Bronchial smooth muscle cell (primary cell): Measurements from ENCODE around the gene IFI27. TPM values are rescaled to one million over a fixed set of nuclear protein-coding genes. Genes with fewer than 3 reads are reported as not detected.

Experiments used
- total RNA-seq: library from RNA; depleted of rRNA; stranded (reverse); fragments of >200 nt; gene quantifications from 2 replicates; pipeline ENCODE4 v1.2.1, GENCODE V29; 2014

IFI27 gene
- 11.0 and 13.4 TPM in 2 replicates for total RNA-seq

DNA sequence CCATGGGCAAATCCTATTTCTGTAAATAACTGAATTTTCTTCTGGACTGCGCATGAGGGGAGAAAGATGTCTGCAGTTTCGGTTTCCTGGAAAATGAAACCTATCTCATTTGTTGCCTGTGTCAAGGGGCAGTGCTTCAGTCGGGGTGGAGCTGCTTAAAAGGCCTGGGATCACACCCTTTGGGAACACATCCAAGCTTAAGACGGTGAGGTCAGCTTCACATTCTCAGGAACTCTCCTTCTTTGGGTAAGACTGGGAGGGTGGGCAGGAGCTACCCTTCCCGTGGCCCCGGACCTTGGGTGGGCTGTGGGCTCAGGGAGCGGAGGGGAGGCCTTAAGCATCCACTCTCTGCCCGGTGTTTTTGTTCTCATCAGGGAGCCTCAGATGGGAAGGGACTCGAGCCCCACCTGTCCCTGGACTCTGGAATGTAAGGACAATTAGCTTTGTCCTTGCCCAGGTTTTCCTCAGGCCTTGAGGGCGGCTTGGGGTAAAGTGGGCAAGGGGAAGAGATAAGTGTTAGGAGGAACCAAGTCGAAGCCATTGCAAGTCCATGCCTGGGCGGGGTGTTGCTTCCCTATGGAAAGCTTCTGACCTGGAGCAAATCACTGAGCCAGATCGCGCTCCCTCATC is at the start of gene IFI27:
Gene IFI27 (plus strand): TSS at position 185 of the 630 bp plus-strand sequence.

DNA sequence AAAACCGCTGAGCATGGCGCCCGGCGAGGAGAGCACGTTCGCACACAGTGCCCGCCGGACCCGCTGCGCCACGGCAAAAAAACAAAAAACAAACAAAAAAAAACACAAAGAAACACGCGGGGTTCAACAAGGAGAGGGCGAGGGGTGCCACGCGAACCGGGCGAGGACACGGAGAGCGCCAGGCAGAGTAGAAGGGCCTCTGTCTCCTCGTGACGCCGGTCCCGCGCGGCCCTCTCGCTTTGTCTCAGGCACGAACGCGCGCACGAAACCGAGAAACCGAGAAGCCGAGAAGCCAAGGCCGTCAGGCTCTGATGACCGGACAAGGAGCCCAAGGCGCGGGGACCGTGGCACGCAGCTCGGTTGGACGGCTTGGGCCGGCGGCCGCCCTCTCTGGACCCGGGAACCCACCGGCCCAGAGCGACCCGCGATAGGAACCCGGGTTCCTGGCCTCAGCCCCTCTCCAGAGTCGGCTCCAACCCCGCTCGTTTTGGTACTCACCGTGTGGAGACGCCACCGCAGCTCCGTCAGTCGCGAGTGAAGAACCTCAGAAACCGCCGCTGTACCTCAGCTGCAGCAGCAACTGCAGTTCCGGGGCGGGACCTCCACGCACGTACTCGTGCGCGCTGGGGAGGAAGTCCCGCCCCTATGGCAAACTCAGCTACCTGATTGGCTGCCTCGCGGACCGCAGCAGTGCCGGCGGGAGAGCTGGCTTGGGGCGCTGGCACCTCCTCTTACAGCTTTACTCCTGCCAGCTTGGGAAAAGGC is 29.7 kb upstream of the IFI27 start, which contains the start of the genes DDX24 and IFI27L1:
Gene DDX24 (minus strand): TSS at position 582 of the 765 bp plus-strand sequence. CDS start 1,460 bp downstream, outside the sequence.
Gene IFI27L1 (plus strand): TSS at position 690 of the 765 bp plus-strand sequence. CDS start 15,628 bp downstream, outside the sequence.

DNA sequence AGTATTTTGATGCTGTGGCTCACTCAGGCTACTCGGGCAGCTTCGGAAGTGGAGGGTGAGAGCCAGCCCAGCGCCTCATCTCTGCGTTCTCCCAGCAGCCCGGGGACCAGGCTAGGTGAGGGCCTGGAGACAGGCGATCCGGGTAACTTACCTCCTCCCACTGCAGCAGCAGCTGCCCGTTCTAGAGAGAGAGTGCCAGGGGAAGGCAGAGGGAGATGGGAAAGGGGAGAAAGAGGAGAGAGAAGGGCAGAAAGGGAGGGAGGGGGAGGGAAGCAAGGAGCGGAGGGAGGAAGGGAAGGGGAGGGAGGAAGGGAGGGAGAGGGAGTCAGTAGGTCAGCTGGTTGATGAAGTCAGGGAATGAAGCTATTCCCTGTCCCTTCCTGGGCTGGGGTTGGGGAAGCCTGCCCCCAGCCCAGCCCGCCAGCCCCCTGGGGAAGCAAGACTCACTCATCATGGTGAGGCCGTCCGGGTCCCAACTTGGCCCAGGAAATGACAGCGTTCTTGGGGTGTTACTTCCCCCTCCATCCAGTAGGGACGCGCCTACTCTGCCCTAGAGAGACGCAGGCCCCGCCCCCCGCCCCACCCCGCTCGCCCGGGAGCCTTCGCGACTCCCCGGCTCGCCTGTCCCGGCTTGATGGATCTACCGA is 18.7 kb downstream of the IFI27 start, which contains the start of gene IFI27L2:
Gene IFI27L2 (minus strand): TSS at position 494 of the 647 bp plus-strand sequence. CDS start 40 bp downstream, at position 454.

Other genes starting within 250 kb of the IFI27 start
- gene FAM181A, start 183.4 kb upstream of the IFI27 start, total RNA-seq: not detected in 2 replicates
- 0.09 and 0.32 TPM in 2 replicates for gene ASB2, start 134.2 kb upstream of the IFI27 start, total RNA-seq
- not detected in 2 replicates for gene CCDC197, start 113.4 kb upstream of the IFI27 start, total RNA-seq
- gene OTUB2, start 84.4 kb upstream of the IFI27 start, total RNA-seq: 1.6 and 1.9 TPM in 2 replicates
- 119 and 132 TPM in 2 replicates for gene DDX24, start 29.5 kb upstream of the IFI27 start, total RNA-seq
- 18.1 and 30.9 TPM in 2 replicates for gene IFI27L1, start 29.4 kb upstream of the IFI27 start, total RNA-seq
- gene IFI27L2, start 18.9 kb downstream of the IFI27 start, total RNA-seq: 345 and 419 TPM in 2 replicates
- gene PPP4R4, start 63.6 kb downstream of the IFI27 start, total RNA-seq: 0.34 and 1.9 TPM in 2 replicates
- not detected in 2 replicates for gene SERPINA10, start 182.5 kb downstream of the IFI27 start, total RNA-seq
- gene SERPINA6, start 212.6 kb downstream of the IFI27 start, total RNA-seq: not detected in 2 replicates